ENCODE results near the gene TNFRSF12A.

TNFRSF12A gene

GRCh38 chr16:3012828-3013420 is 7.2 kb upstream of the TNFRSF12A start, which contains the start of gene CLDN9:
TSS of gene CLDN9 (plus strand) at chr16:3012923. CDS start at chr16:3013363, 440 bp downstream.
- DNase-seq: no peak

- DNase-seq: no peak
Observed at GRCh38 chr16:3013491-3013951, 6.6 kb upstream of the TNFRSF12A start.

- no peak for DNase-seq
Observed at GRCh38 chr16:3013998-3014690, 6.0 kb upstream of the TNFRSF12A start.

GRCh38 chr16:3014971-3015370 is 5.2 kb upstream of the TNFRSF12A start:
- DNase-seq: no peak

- DNase-seq: no peak
Observed at GRCh38 chr16:3015865-3016521, 4.2 kb upstream of the TNFRSF12A start.

GRCh38 chr16:3017344-3017743 is 2.8 kb upstream of the TNFRSF12A start:
- DNase-seq: no peak

- DNase-seq: peak; percentile 61
Observed at GRCh38 chr16:3017794-3018506, 2.2 kb upstream of the TNFRSF12A start, which contains the start of gene CLDN6. TSS of gene CLDN6 (minus strand) at chr16:3018183. CDS start at chr16:3016021, 2,162 bp downstream.

- DNase-seq: no peak
Observed at GRCh38 chr16:3019594-3020246, 448 bp upstream of the TNFRSF12A start.

- no peak for DNase-seq
Observed at GRCh38 chr16:3020604-3021448, 658 bp downstream of the TNFRSF12A start.

- DNase-seq: peak; percentile 37
Observed at GRCh38 chr16:3021449-3022207, 1.5 kb downstream of the TNFRSF12A start.

- no peak for DNase-seq
Observed at GRCh38 chr16:3022208-3022683, 2.1 kb downstream of the TNFRSF12A start.

GRCh38 chr16:3022684-3023414 is 2.7 kb downstream of the TNFRSF12A start:
- DNase-seq: no peak

- DNase-seq: peak; percentile 31
Observed at GRCh38 chr16:3023415-3023668, 3.2 kb downstream of the TNFRSF12A start.

- peak; percentile 89 for DNase-seq
Observed at GRCh38 chr16:3023669-3024478, 3.7 kb downstream of the TNFRSF12A start, which contains the start of the genes HCFC1R1 and THOC6. TSS of gene HCFC1R1 (minus strand) at chr16:3023942. CDS start at chr16:3023941, 1 bp downstream. TSS of gene THOC6 (plus strand) at chr16:3024035. CDS start at chr16:3024327, 292 bp downstream.

GRCh38 chr16:3025032-3026002 is 5.1 kb downstream of the TNFRSF12A start:
- no peak for DNase-seq

GRCh38 chr16:3026003-3026378 is 5.8 kb downstream of the TNFRSF12A start:
- DNase-seq: no peak

GRCh38 chr16:3026609-3027488 is 6.7 kb downstream of the TNFRSF12A start:
- DNase-seq: no peak

Data from NCI-H1694 (cell line).